HepG2 (cell line): ENCODE data around the gene ESYT2. TPM values are rescaled to one million over a fixed set of nuclear protein-coding genes. Genes with fewer than 3 reads are reported as not detected.

Experiments
- ATAC-seq: fragments of 200-7000 bp; cut with Tn5 transposase; 3 replicates; pipeline ENCODE4 v1.9.1; 2020; ENCODE audit warnings: mild to moderate bottlenecking, moderate library complexity
- BruUV-seq: library from RNA; stranded (reverse); fragments of 400-500 nt; replicated peaks from 2 replicates; lab custom pipeline; 2021; lab: Mats Ljungman, UMichigan
- CTCF ChIA-PET: fragments of 300-600 bp; formaldehyde crosslinking; extraction: SDS; loops from one replicate; lab custom pipeline; 2021; ENCODE audit warnings: low total read pairs, inconsistent platforms, low intra/inter-chr PET ratio; lab: Yijun Ruan, JAX
- POLR2A ChIA-PET: fragments of 350-600 bp; sonication (Branson Sonifier 250); formaldehyde crosslinking; loops from one replicate; lab custom pipeline; 2020; ENCODE audit warnings: antibody characterized with exemption, inconsistent platforms; lab: Yijun Ruan, JAX
- DNase-seq: peaks from one replicate; pipeline ENCODE4 v3.0.0-alpha.2; 2015; ENCODE audit warnings: low spot score
- FAIRE-seq: peaks from 3 replicates; lab custom pipeline; 2011; peaks lifted over from hg19 to GRCh38; lab: Jason Lieb, UNC
- H2AFZ ChIP-seq: one replicate; pipeline ENCODE4 v1.6.1; 2011; ENCODE audit warnings: low read length, inconsistent platforms
- H3K27ac ChIP-seq: fragments of 300-600 bp; 3 replicates; pipeline ENCODE4 v1.8.0; 2011; ENCODE audit warnings: mixed run types, mild to moderate bottlenecking, mixed read lengths, low read length, inconsistent platforms; ENCODE audit not compliant: insufficient read depth; ENCODE audit errors: extremely low read length
- H3K27me3 ChIP-seq, 2 experiments: fragments of 200-600 bp in 1 of 2; 2 replicates in 1 of 2; 3 replicates in 1 of 2; pipeline versions ENCODE4 v1.6.0 to v1.8.0; 2011; ENCODE audit warnings: low read length in 2 of 2, mild to moderate bottlenecking in 2 of 2, moderate library complexity in 2 of 2, inconsistent platforms in 1 of 2; ENCODE audit not compliant: insufficient read depth in 2 of 2, control insufficient read depth in 1 of 2
- H3K36me3 ChIP-seq, 2 experiments: fragments of 200-600 bp in 1 of 2; replicated peaks in 1 of 2; 2 replicates in 1 of 2; 3 replicates in 1 of 2; pipeline versions ENCODE4 v1.5.1 to v1.8.0; 2011; ENCODE audit warnings: low read length in 2 of 2, inconsistent platforms in 1 of 2; ENCODE audit not compliant: insufficient read depth in 2 of 2, control insufficient read depth in 1 of 2
- H3K4me1 ChIP-seq: 2 replicates; pipeline ENCODE4 v1.5.1; 2012; ENCODE audit warnings: low read length, inconsistent platforms; ENCODE audit not compliant: insufficient read depth
- H3K4me2 ChIP-seq: 2 replicates; pipeline ENCODE4 v1.6.0; 2011; ENCODE audit warnings: low read depth, low read length, inconsistent platforms
- H3K4me3 ChIP-seq, 3 experiments: fragments of 200-600 bp in 1 of 3; sonication (generic), shearing (Covaris generic) in 1 of 3; replicated peaks in 1 of 3; 2 replicates each; pipeline ENCODE4 v1.5.1; 2011 to 2016; ENCODE audit warnings: low read length in 3 of 3, inconsistent platforms in 2 of 3, low read depth in 2 of 3, mild to moderate bottlenecking in 2 of 3, control low read depth in 1 of 3, mixed read lengths in 1 of 3; ENCODE audit not compliant: insufficient read depth in 1 of 3
- H3K79me2 ChIP-seq: one replicate; pipeline ENCODE4 v1.6.1; 2011; ENCODE audit warnings: low read length, inconsistent platforms; ENCODE audit not compliant: insufficient read depth
- H3K9ac ChIP-seq: 2 replicates; pipeline ENCODE4 v1.6.0; 2011; ENCODE audit warnings: mild to moderate bottlenecking, low read depth, low read length, inconsistent platforms; ENCODE audit not compliant: insufficient read depth
- H3K9me3 ChIP-seq: 2 replicates; pipeline ENCODE4 v1.5.1; 2012; ENCODE audit warnings: mild to moderate bottlenecking, low read length
- H4K20me1 ChIP-seq: 2 replicates; pipeline ENCODE4 v1.6.0; 2011; ENCODE audit warnings: inconsistent platforms, mild to moderate bottlenecking, low read length, moderate library complexity; ENCODE audit not compliant: insufficient read depth
- AKAP8 ChIP-seq: sonication (generic); formaldehyde crosslinking; IDR thresholded peaks from 2 replicates; pipeline ENCODE4 v1.5.1; 2020; ENCODE audit warnings: mild to moderate bottlenecking, missing genetic modification reagents
- FOXA1 ChIP-seq, 2 experiments: fragments of 450-650 bp in 1 of 2; sonication (generic) in 1 of 2; formaldehyde crosslinking in 1 of 2; IDR thresholded peaks; 2 replicates each; pipeline versions ENCODE4 v1.4.0 to v1.6.1; 2016 to 2020; ENCODE audit warnings: missing genetic modification reagents in 1 of 2
- GZF1 ChIP-seq: sonication (generic); formaldehyde crosslinking; IDR thresholded peaks from 2 replicates; pipeline ENCODE4 v1.5.1; 2020; ENCODE audit warnings: mild to moderate bottlenecking, missing genetic modification reagents
- KDM3A ChIP-seq: IDR thresholded peaks from 2 replicates; pipeline ENCODE4 v1.6.1; 2018; ENCODE audit warnings: low read depth, missing compliant biosample characterization
- MBD4 ChIP-seq: IDR thresholded peaks from 2 replicates; pipeline ENCODE4 v1.6.1; 2012; ENCODE audit warnings: low read length, inconsistent platforms, borderline replicate concordance
- MIER3 ChIP-seq: IDR thresholded peaks from 2 replicates; pipeline ENCODE4 v1.6.1; 2016; ENCODE audit warnings: missing compliant biosample characterization, borderline replicate concordance
- RBFOX2 ChIP-seq: fragments of 200-400 bp; formaldehyde crosslinking; IDR thresholded peaks from 2 replicates; pipeline ENCODE4 v1.6.1; 2017; ENCODE audit warnings: low read depth, mild to moderate bottlenecking, low read length
- ZBTB33 ChIP-seq: sonication (generic); formaldehyde crosslinking; IDR thresholded peaks from 2 replicates; pipeline ENCODE4 v1.4.0; 2020; ENCODE audit warnings: missing genetic modification reagents
- ZFP1 ChIP-seq: IDR thresholded peaks from 2 replicates; pipeline ENCODE4 v1.6.1; 2016
- ZFP36L1 ChIP-seq: sonication (generic); formaldehyde crosslinking; IDR thresholded peaks from 2 replicates; pipeline ENCODE4 v1.8.0; 2022; ENCODE audit warnings: mild to moderate bottlenecking, missing genetic modification reagents, moderate library complexity
- ZFP82 ChIP-seq: sonication (generic); formaldehyde crosslinking; IDR thresholded peaks from 2 replicates; pipeline ENCODE4 v1.5.1; 2020; ENCODE audit warnings: mild to moderate bottlenecking, missing genetic modification reagents, borderline replicate concordance
- ZKSCAN8 ChIP-seq: IDR thresholded peaks from 2 replicates; pipeline ENCODE4 v1.6.1; 2016; ENCODE audit warnings: borderline replicate concordance, missing genetic modification reagents, missing compliant biosample characterization
- ZNF274 ChIP-seq: sonication (generic); formaldehyde crosslinking; IDR thresholded peaks from 2 replicates; pipeline ENCODE4 v1.5.1; 2020; ENCODE audit warnings: mild to moderate bottlenecking, missing genetic modification reagents
- ZNF605 ChIP-seq: sonication (generic); formaldehyde crosslinking; IDR thresholded peaks from 2 replicates; pipeline ENCODE4 v1.8.0; 2022; ENCODE audit warnings: mild to moderate bottlenecking, missing genetic modification reagents
- ZNF629 ChIP-seq: sonication (generic); formaldehyde crosslinking; conservative IDR thresholded peaks from 2 replicates; pipeline ENCODE4 v1.5.0; 2020; ENCODE audit warnings: missing genetic modification reagents
- ZSCAN30 ChIP-seq: sonication (generic); formaldehyde crosslinking; IDR thresholded peaks from 2 replicates; pipeline ENCODE4 v1.5.0; 2020; ENCODE audit warnings: mild to moderate bottlenecking, missing genetic modification reagents
- WGBS: methylation state at CpG from one replicate; pipeline ENCODE4 v1.1.6; 2017; ENCODE audit warnings: low lambda C conversion rate; 5-methylcytosine and 5-hydroxymethylcytosine counted together
- in situ Hi-C: cut with HindIII; loops from 2 replicates; pipeline ENCODE4 v1.10.0; 2017; ENCODE audit warnings: low pct_unique_long_range_greater_than_20kb; ENCODE audit not compliant: extremely low pct_ligation_motif_present
- intact Hi-C: fragments of 100-400 bp; cut with micrococcal nuclease; formaldehyde crosslinking; loops from one replicate; pipeline ENCODE4 v1.10.0; 2022; ENCODE audit not compliant: unreplicated experiment
- polyA plus RNA-seq, 8 experiments: library from polyadenylated mRNA; depleted of rRNA in 3 of 8; stranded (reverse) in 7 of 8; unstranded in 1 of 8; fragments of >200 nt; fragmentation: Illumina TruSeq in 4 of 8; extraction: Trizol in 4 of 8; gene quantifications; 2 replicates each; pipeline versions ENCODE4 v1.2.1 to v1.2.3, GENCODE V29; 2011 to 2016; ENCODE audit warnings: low read depth in 4 of 8, missing spikeins in 1 of 8, mixed read lengths in 1 of 8; ENCODE audit not compliant: insufficient read depth in 1 of 8
- total RNA-seq, 5 experiments: library from RNA; depleted of rRNA; stranded (reverse); fragments of >200 nt; fragmentation: Illumina TruSeq; extraction: Trizol; gene quantifications; 2 replicates each; pipeline ENCODE4 v1.2.3, GENCODE V29; 2016; ENCODE audit warnings: low read depth in 1 of 5

The ESYT2 gene
- total and polyA plus RNA-seq, 2 of the 13 experiments (the other 11 are each of a cell fraction or from before 2014, with no cell fraction given), result 28.5 to 37.3 TPM

DNA sequence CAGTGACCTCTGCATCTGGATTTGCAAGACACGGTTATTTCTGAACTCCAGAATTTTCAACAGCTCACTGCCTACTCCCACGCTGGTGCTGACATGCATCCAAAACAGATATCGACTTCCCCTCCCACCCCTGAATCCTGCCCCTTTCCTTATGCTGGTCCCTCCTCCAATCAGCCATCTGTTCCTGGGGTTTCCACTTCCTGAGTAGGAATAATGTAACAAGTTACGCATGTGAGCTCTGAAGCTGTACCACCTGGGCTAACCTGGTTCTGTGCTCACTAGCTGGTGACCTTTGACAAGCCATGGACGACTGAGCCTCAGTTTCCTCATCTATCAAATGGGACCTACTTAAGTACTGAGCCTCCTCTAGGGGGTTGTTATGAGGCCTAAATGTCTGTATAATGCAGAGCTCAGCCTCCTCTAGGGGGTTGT, 123.0 kb downstream of the ESYT2 start:
- H4K20me1 ChIP-seq, result no peaks in the 10 kb centered on the region
- H3K27ac ChIP-seq, result no peak overlapping the region
- ATAC-seq (no peak), DNase-seq (no peak), FAIRE-seq (no peak)
- peaks cover 0 to 5% of the 10 kb centered on the region in 2 experiments; a peak in 2 of 5 replicates for H3K36me3 ChIP-seq
- intact Hi-C loops, result loop anchor here (10.0 kb wide), 1 partner anchor 109 kb away; no protein-coding TSS in a partner anchor
- H3K27me3 ChIP-seq, result no peaks in the 10 kb centered on the region; a peak in 1 of 5 replicates
- no peak overlapping the region; a peak in 1 of 6 replicates for H3K4me3 ChIP-seq
- peaks cover 31% of the 10 kb centered on the region for H3K79me2 ChIP-seq
- 90% methylated on average over 5 of the region's 5 CpGs for WGBS
- TF ChIP-seq MIER3 (CRISPR knock-in tag) (no peak), ZNF629 (CRISPR knock-in tag) (peak; percentile 80)
- H2AFZ ChIP-seq, result no peak overlapping the region
- H3K4me2 ChIP-seq, result peak overlapping the region; percentile 79; the same call in 1 of the 2 replicates
- no peak overlapping the region for H3K9ac ChIP-seq
- CTCF ChIA-PET, result no interaction called here
- POLR2A ChIA-PET, result interaction anchor here (1.4 kb wide), 1 partner anchor 110 kb away, joined by 3 read pairs; no protein-coding TSS in a partner anchor
- in situ Hi-C loops, result no loop called here
- H3K9me3 ChIP-seq, result no peaks in the 10 kb centered on the region
- no TSS peak for BruUV-seq
- H3K4me1 ChIP-seq, result peaks cover 54% of the 10 kb centered on the region

- WGBS, result 19% methylated on average over 11 of the region's 22 CpGs
- H3K36me3 ChIP-seq, result peaks cover 0 to 13% of the 10 kb centered on the region in 2 experiments; a peak in 2 of 5 replicates
- TSS peak; percentile 81 for BruUV-seq
- FAIRE-seq, result no peak
- peaks cover 38% of the 10 kb centered on the region for H3K79me2 ChIP-seq
- ATAC-seq, result no peak
- no peaks in the 10 kb centered on the region for H3K9me3 ChIP-seq
- in situ Hi-C loops, result no loop called here
- H3K4me1 ChIP-seq, result peaks cover 55% of the 10 kb centered on the region
- peak overlapping the region; percentile 28 for H3K27ac ChIP-seq
- ChIA-PET CTCF (no interaction called here), POLR2A (interaction anchor here (0.8 to 1.5 kb wide), 7 partner anchors 56 to 272 kb away, joined by 3 to 5 read pairs (median 4); no protein-coding TSS in a partner anchor)
- DNase-seq, result no peak
- peak overlapping the region; percentile 71 for H3K9ac ChIP-seq
- H3K4me3 ChIP-seq, result peak overlapping the region; percentile 65 to 77 (median 74)
- H4K20me1 ChIP-seq, result no peaks in the 10 kb centered on the region
- no peaks in the 10 kb centered on the region; a peak in 1 of 5 replicates for H3K27me3 ChIP-seq
- intact Hi-C loops, result loop anchor here (2.0 to 10.0 kb wide), 2 partner anchors 109 to 115 kb away; no protein-coding TSS in a partner anchor
- H2AFZ ChIP-seq, result no peak overlapping the region
- H3K4me2 ChIP-seq, result peak overlapping the region; percentile 75
- TF ChIP-seq KDM3A (CRISPR knock-in tag) (0 out of 2 replicates have a peak, but pooled peaks have one; percentile 7), ZKSCAN8 (peak; percentile 9; the same call in 1 of the 2 replicates), RBFOX2 (peak; percentile 4; the same call in 1 of the 2 replicates), GZF1 (CRISPR knock-in tag) (no peak), ZFP1 (0 out of 2 replicates have a peak, but pooled peaks have one; percentile 15), AKAP8 (CRISPR knock-in tag) (no peak; the same call in 1 of the 2 replicates), ZNF274 (CRISPR knock-in tag) (0 out of 2 replicates have a peak, but pooled peaks have one; percentile 31), MBD4 (no peak), ZNF605 (CRISPR knock-in tag) (peak; percentile 50; the same call in 1 of the 2 replicates), ZFP36L1 (CRISPR knock-in tag) (peak; percentile 2; the same call in 1 of the 2 replicates), ZBTB33 (CRISPR knock-in tag) (0 out of 2 replicates have a peak, but pooled peaks have one; percentile 0), ZSCAN30 (CRISPR knock-in tag) (no peak), ZFP82 (CRISPR knock-in tag) (no peak), FOXA1 (IDR thresholded peaks at IDR 0.05) (no peak), FOXA1 (CRISPR knock-in tag; IDR thresholded peaks at IDR 0.05) (no peak)
Measured at GRCh38 chr7:158705234-158705850, 124.0 kb downstream of the ESYT2 start.
